GM21390 (cell line): Measurements from ENCODE around the gene KCNJ9.
"Not testable (repeated sequence)": the region's sequence is repeated elsewhere in the genome, so short reads cannot be mapped to it uniquely, and the experiment has no call there.

ENCODE experiments used
- ATAC-seq: cut with Tn5 transposase; IDR thresholded peaks from one replicate; pipeline ENCODE4 v1.9.1; 2021; ENCODE audit not compliant: unreplicated experiment

Gene KCNJ9

DNA sequence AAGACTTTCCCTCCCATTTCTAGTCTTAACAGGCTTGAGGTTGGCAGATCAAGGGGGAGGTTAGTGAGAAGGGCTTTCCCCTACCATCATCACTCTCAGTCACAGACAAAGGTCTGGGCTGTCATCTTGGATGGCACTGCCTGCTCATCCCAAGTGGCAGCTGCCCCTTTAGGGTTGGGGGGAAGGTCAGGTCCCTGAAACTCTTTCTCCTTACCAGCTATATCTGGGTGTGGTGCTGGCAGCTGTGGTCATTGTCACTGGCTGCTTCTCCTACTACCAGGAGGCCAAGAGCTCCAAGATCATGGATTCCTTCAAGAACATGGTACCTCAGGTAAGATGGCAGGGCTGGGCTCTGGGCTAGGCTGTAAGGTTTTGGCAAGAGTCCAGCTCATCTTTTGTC, 42.4 kb downstream of the KCNJ9 start:
- no peak for ATAC-seq

DNA sequence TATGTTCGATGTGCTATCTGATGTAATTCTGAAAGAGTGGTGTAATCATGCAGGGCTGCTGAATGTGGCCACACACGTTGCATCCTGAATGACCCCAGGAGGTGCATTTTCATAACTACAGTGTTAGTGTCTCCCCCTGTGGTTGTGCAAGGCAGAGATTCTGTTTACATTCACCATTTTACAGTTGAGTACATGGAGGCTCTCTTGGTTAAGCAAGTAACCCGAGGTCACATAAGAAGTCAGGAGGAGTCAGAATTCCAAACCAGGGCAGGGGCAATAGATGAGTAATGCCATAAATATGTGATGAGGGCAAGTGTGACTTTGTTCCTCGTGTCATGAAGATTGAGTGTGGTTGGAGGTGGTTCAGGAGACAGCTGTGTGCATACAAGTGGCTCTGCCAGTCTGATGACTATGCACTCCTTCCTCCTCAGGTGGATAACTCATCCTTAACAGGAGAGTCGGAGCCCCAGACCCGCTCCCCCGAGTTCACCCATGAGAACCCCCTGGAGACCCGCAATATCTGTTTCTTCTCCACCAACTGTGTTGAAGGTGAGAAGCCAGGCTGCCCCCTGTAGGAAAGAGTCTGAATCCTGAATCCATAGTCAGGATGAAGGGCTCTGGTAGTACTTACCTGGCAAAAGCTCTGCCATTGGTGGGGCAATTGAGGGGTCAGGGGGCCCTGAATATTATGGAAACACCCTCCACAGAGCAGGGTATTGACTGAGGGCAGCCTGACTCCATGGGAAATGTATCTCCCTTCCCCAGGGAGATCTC, 43.6 kb downstream of the KCNJ9 start:
- ATAC-seq = no peak

DNA sequence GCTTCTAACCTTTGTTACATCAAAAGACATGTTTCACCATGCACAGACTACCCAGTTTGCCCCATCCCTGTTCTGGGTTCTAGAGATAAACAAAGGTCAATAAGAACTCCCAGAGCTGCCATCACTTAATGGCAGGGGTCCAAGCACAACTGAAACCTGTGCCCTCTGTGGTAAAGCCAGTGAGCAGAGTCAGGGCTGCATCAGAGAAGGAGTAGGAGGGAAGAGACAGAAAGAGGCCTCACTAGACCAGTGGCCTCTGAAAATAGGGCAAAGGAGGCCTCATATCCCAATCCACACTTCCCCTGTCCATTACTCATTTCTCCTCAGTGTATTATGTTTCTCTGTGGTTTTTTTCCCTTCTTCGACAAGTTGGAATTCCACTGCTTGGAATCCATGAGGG, 44.4 kb downstream of the KCNJ9 start:
- no peak for ATAC-seq

DNA sequence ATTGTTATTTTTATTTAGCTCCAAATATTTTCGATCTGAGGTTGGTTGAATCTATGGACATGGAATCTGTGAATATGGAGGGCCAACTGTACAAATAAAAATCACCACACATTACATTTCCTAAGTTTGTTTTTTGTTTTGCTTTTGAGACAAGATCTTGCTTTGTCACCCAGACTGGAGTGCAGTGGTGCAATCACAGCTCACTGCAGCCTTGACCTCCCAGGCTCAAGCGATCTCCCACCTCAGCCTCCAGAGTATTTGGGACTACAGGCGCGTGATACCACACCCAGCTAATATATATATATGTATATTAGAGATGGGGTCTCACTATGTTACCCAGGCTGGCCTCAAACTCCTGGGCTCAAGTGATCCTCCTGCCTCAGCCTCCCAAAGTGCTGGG, 45.0 kb downstream of the KCNJ9 start:
- not testable (repeated sequence) for ATAC-seq

DNA sequence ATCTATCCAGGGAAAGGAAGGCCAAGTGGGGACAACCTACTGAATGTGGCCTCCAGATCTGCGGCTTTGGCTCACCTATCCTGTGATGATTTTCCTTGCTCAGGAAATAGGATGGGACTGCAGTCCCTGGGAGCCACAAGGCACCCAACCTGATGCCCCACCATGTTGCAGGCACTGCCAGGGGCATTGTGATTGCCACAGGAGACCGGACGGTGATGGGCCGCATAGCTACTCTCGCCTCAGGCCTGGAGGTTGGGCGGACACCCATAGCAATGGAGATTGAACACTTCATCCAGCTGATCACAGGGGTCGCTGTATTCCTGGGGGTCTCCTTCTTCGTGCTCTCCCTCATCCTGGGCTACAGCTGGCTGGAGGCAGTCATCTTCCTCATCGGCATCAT, 46.0 kb downstream of the KCNJ9 start:
- ATAC-seq = no peak

DNA sequence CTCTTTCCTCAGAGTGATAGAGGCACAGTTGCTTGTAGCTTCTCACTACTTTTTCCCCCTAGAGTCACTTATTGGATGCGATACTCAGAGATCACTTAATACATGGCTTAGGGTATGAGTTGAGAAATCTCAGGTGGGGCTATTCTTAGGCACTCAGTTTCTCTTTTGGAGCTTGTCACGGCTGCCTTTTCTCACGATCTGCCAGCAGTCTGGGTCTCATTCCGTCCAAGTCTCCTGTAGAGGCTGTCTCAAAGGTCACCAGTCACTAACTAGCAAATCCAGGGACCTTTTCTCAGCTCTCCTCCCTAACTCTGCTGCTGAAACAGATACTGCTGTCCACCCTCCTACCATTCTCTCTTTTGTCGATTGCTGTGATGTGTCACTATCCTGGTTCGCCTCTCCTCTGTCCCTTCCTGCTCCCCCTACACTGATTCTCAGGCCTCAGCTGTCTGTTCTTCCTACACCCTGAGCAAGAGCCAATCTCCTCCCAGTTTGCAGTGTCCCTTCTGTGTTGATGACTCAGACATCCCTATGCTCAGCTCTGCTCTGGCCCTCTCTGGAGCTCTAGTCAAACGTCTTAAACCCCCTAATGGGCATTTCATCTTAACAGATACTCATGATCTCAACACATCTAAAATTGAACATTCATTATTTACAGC, 46.7 kb downstream of the KCNJ9 start:
- no peak for ATAC-seq

DNA sequence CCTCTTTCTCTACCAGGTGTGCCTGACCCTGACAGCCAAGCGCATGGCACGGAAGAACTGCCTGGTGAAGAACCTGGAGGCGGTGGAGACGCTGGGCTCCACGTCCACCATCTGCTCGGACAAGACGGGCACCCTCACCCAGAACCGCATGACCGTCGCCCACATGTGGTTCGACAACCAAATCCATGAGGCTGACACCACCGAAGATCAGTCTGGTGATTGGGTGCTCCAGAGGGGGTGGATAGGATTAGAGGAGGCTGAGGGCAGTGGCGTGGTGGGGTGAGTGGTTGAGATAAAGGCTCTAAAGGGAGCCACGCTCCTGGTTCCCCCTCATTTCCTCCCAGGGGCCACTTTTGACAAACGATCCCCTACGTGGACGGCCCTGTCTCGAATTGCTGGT, 47.3 kb downstream of the KCNJ9 start:
- no peak for ATAC-seq

DNA sequence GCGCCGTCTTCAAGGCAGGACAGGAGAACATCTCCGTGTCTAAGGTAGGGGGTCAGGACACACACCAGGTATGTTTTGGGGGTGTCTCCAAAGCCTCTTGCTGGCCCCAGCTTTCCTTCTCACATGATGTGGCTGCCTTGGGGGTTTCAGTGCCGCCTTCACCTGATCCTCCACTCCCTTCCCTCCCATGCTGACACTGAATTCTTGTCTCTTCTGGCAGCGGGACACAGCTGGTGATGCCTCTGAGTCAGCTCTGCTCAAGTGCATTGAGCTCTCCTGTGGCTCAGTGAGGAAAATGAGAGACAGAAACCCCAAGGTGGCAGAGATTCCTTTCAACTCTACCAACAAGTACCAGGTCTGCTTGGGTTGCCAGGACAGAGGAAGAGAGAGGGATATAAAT, 47.7 kb downstream of the KCNJ9 start:
- no peak for ATAC-seq

DNA sequence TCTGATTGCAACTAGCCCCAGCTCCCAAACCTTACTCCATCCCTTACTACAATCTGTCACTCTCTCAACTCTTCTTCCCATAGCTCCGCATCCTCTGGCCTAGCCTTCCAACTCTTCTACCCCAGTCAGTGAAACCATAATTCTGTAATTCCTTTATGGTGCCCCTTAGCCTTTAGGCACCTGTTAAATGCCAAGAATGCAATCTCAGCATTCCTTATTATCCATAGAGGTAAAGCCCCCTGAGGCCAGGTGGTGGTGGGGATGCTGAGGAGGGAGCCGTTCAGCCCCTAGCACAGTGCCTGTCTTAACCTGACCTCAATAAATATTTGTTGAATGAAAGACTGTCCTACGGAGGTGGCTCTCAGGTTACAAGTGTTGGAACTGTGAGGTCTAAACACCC, 48.2 kb downstream of the KCNJ9 start:
- ATAC-seq = no peak

DNA sequence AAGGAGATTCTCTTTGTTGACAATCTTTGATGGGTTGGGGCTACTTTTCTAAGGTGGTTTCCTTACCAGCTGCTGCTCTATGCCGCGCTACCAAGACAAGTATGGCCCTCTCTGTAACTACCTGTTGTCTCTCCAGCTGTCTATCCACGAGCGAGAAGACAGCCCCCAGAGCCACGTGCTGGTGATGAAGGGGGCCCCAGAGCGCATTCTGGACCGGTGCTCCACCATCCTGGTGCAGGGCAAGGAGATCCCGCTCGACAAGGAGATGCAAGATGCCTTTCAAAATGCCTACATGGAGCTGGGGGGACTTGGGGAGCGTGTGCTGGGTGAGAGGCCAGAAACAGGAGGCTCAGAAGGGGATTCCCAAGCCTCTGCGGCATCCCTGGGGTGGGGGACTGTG, 48.6 kb downstream of the KCNJ9 start:
- no peak for ATAC-seq

DNA sequence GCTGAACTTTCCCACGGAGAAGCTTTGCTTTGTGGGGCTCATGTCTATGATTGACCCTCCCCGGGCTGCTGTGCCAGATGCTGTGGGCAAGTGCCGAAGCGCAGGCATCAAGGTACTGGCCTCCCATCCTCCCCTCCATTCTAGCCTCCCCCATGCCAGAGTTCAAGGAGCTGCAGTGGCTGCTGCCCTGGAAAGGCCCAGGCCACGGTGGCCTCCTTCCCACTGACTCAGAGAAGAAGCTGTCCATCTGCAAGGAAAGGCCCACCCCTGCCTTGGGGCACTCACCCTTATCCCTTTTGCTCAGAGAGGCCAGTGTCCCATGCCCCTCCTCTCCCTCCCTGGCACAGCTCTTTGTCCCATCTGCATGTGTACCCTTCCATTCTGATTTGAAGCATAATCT, 49.1 kb downstream of the KCNJ9 start:
- ATAC-seq = no peak

DNA sequence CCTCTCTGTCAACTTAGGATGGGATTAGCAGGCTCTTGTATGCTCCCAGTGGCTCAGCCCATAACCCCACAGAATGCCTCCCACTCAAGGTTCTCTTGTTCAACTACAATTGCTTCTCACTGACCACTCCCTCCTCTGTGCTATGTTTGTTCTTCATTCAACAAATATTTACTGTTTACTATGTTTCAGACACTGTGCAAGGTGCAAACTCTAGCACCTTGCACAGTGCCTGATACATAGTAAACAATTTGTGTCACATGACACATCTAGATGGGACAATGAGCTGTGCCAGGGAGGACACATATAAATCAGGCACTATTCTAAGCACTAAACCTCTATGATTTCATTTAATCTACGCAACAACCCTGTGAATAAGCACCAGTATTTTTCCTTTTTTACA, 49.6 kb downstream of the KCNJ9 start:
- ATAC-seq = no peak

DNA sequence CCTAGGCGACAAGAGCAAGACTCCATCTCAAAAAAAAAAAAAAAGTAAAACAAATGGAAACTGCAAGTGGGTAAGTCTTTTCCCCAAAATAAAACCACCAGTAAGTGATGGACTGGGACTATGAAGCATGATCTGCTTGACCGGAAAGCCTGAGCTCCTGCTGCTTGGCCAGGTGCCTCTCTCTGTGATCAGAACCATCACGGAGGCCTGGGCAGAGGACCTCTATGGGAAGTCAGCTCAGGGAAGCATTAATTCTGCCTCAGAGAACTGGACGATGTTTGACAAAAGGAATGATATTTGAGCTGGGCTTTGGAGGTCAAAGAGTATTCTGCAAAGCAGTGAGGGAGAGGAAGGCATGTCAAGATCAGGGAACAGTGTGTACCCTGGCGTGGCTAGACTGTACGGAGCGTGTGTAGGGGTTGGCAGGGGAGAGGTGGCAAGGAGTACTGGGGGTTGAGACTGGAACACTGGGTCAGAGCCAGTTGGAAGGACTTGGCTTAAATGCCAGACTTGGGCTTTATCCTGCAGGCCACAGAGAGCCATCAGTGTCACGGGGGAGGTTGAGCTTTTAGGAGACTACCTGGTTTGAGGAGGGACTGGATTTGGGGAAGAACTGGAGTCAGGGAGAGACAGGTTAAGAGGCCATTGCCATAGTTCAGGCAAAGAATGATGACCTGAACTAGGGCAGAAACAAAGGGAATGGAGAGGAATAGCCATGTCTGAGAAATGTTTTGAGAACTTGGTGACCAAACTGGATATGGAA, 50.6 kb downstream of the KCNJ9 start:
- ATAC-seq = no peak

DNA sequence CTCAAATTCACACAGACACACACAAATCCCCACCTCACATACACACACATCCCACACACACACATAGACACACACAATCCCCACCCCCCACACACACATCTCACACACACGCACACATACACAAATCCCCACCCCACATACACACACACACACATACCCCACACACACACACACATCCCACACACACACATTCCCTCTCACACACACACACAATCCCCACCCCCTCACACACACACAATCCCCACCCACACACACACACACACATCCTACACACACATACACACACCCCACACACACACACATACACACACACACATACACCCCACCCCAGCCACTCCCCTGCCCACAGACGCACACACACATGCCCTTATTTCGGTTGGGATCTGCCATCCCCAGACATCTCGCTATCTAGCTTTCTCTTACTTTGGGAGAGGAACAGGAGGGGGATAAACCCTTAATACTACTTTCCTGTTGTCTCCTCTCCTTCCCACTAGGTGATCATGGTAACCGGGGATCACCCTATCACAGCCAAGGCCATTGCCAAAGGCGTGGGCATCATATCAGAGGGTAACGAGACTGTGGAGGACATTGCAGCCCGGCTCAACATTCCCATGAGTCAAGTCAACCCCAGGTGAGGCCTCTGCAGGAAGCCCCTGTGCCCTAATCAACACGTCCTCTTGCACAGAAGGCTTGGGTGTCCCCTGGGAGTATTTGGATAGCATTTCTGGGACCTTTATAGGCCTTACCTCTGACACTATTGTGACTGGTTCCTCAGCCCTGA, 52.8 kb downstream of the KCNJ9 start:
- ATAC-seq = no peak

DNA sequence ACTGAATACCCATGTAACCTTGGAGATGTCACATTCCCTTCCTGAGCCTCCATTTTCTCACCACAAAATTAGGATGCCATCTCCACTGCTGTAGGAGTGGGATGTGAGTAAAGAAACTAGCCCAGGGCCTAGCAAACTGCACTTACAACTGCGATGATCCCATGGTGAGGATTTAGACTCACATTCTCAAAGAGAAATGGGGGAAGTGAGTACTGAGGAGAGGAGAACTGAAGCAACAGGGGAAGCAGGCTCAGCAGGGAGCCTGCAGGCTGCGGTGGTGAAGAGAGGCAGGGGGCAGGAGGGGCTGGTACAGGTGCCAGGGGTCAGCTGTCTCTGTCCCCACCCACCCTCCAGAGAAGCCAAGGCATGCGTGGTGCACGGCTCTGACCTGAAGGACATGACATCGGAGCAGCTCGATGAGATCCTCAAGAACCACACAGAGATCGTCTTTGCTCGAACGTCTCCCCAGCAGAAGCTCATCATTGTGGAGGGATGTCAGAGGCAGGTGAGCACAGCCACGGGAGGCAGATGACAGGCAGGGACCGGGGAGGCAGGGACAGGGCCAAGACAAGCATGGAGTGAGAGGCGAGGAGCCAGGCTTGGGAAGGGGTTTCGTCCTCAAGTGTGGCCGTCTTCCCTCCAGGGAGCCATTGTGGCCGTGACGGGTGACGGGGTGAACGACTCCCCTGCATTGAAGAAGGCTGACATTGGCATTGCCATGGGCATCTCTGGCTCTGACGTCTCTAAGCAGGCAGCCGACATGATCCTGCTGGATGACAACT, 53.6 kb downstream of the KCNJ9 start:
- ATAC-seq = no peak

DNA sequence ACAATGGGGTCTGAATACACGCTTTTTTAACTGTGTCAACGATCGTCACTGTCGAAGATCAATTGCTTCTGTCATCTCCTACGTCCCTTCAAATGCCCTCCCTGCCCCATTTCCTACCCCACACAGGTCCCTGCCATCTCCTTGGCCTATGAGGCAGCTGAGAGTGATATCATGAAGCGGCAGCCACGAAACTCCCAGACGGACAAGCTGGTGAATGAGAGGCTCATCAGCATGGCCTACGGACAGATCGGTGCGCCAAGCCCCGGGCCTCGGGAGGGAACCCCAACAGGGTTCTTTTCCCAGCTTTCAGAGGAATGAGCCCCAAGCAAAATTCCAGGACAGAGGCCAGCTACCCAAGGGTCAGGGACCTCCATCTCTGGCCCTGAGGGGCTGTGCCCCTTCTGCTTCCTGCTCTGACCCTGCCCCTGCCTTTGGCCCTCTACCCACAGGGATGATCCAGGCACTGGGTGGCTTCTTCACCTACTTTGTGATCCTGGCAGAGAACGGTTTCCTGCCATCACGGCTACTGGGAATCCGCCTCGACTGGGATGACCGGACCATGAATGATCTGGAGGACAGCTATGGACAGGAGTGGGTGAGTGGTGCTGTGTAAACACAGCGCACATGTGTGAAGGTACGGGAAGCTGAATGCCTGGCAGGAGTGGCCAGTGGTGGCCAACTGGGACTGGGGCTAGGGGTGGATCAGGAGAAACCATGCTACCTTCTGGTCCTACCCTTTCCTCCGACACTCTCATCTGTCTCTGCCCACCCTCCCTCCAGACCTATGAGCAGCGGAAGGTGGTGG, 55.0 kb downstream of the KCNJ9 start:
- no peak for ATAC-seq

DNA sequence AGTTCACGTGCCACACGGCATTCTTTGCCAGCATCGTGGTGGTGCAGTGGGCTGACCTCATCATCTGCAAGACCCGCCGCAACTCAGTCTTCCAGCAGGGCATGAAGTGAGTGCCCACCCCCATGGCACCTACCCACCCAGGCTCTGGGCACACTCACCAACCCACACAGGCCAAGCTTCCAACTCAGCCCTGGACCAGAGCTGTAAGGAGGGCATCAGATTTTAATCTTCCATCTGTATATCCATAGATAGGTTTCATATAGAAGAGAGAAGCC, 55.5 kb downstream of the KCNJ9 start:
- ATAC-seq = no peak

DNA sequence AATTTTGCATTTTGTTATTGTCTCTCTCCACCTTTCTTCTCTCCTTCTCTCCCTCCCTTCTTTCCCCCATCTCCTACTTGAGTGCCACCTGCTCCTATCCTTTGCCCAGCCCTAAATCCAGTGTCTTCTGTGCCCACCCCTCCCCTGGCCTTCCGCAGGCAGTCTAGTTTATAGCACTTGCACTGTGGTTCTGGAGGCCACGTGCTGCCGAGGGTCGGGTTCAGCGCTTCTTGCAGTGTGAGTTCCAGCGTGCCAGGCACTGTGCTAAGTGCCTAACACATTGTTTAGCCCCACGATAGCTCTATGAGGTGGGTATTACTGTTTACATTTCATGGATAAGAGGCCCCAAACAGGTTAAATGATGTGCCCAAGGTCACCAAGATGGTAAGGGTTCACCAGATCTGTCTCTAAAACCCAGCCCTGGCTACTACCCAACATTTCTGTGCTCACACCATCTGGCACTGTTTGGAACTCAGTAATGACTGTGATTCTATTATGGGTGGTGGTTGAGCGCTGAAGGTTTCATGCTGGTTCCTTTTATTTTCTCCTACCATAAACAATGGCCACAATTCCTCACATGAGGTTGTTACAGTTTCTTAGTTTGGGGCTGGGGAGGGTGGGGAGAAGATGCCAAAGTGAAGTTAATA, 56.0 kb downstream of the KCNJ9 start:
- no peak for ATAC-seq

DNA sequence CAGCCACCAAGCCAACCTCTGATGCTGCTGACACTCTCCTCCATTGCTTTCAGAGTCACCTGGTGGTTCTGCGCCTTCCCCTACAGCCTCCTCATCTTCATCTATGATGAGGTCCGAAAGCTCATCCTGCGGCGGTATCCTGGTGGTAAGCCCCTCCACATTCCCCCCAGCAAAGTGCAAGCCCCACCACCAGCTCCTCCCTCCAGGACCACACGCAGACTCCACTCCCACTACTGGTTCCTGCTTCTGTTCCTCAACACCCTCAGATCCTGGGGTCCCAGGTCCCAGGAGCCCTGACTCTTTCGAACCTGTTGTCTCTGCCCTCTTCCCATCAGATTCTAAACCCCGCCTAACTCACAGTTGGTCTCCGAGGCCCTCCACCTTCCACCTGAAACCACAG, 58.5 kb downstream of the KCNJ9 start:
- no peak for ATAC-seq
